Measurements from ENCODE around the gene ST3GAL6. TPM values are rescaled to one million over a fixed set of nuclear protein-coding genes. Genes with fewer than 3 reads are reported as not detected.

ST3GAL6 gene
- total and polyA plus RNA-seq, 9 of the 15 experiments (the other 6 are each of a cell fraction or from before 2014, with no cell fraction given), result 0.14 TPM; not detected in 8

GRCh38 chr3:98793971-98794370 lies 30.8 kb downstream of the ST3GAL6 start (continued):
- TF ChIP-seq SRSF7 (optimal IDR thresholded peaks at IDR 0.05; ENCODE audit: low read depth, low read length), result no peak
- no peak for TF ChIP-seq NFYB (IDR thresholded peaks at IDR 0.05; ENCODE audit: extremely low read depth, insufficient read length)

GRCh38 chr3:98796334-98796733 lies 33.2 kb downstream of the ST3GAL6 start:
- DNase-seq (ENCODE audit: extremely low read depth in 1 of 4, low spot score in 3 of 4) (no peak), ATAC-seq (no peak), FAIRE-seq (no peak)
- no peak overlapping the region for H3K27ac ChIP-seq (ENCODE audit: extremely low read depth, low read depth, low read length)
- no peaks in the 10 kb centered on the region for H3K4me1 ChIP-seq (replicated peaks in 1 of 2; ENCODE audit: control insufficient read depth in 2 of 2, insufficient read depth in 2 of 2, low read length in 2 of 2)
- no peak overlapping the region for H2AFZ ChIP-seq (ENCODE audit: low read depth, low read length)
- no peak overlapping the region for H3K4me2 ChIP-seq (ENCODE audit: insufficient read depth, low read length)
- 58% methylated on average over 5 of the region's 5 CpGs for WGBS (ENCODE audit: insufficient coverage, low coverage, missing lambda C conversion rate)
- POLR2A ChIA-PET, result no interaction called here
- H3K4me3 ChIP-seq, result no peak overlapping the region
- no peaks in the 10 kb centered on the region for H3K9me3 ChIP-seq (replicated peaks; ENCODE audit: control insufficient read depth, insufficient read depth, low read depth, low read length)
- H3K9me1 ChIP-seq (ENCODE audit: control insufficient read depth, insufficient read depth, low read length), result no peaks in the 10 kb centered on the region
- intact Hi-C loops (cut with micrococcal nuclease), result no loop called here
- in situ Hi-C loops (cut with MboI), result no loop called here
- no peaks in the 10 kb centered on the region; the same call in 2 of the 3 replicates for H3K36me3 ChIP-seq (ENCODE audit: control insufficient read depth, insufficient read depth, low read length)
- no peak overlapping the region for H3K9ac ChIP-seq (ENCODE audit: insufficient read depth in 1 of 2, low read depth in 2 of 2, low read length in 2 of 2)
- H4K20me1 ChIP-seq (replicated peaks; ENCODE audit: control insufficient read depth, insufficient read depth, low read length), result no peaks in the 10 kb centered on the region
- no peaks in the 10 kb centered on the region for H3K27me3 ChIP-seq (ENCODE audit: control insufficient read depth in 2 of 2, insufficient read depth in 2 of 2, low read length in 2 of 2)
- BruUV-seq (replicated peaks), result no TSS peak
- H3K79me2 ChIP-seq (ENCODE audit: control insufficient read depth, insufficient read depth, low read length), result no peaks in the 10 kb centered on the region
- CTCF ChIA-PET (ENCODE audit: low intra/inter-chr PET ratio), result no interaction called here
- TF ChIP-seq ZNF609 (CRISPR knock-in tag; IDR thresholded peaks at IDR 0.05; ENCODE audit: borderline replicate concordance) (no peak), HIVEP1 (CRISPR knock-in tag; IDR thresholded peaks at IDR 0.05) (no peak), ZNF280B (CRISPR knock-in tag; IDR thresholded peaks at IDR 0.05) (no peak), NCOA1 (IDR thresholded peaks at IDR 0.05; ENCODE audit: low read depth) (no peak), HDAC1 (IDR thresholded peaks at IDR 0.05) (no peak), ARID2 (IDR thresholded peaks at IDR 0.05) (no peak), RBM15 (IDR thresholded peaks at IDR 0.05; ENCODE audit: insufficient read depth, low read length) (no peak), SETDB1 (IDR thresholded peaks at IDR 0.05; ENCODE audit: low read length) (no peak), HMGN3 (IDR thresholded peaks at IDR 0.05; ENCODE audit: borderline replicate concordance, extremely low read depth, insufficient read length, low read depth, low read length) (no peak), TEAD2 (tag; IDR thresholded peaks at IDR 0.05) (no peak)

All from K562 (cell line).